Cardiac muscle cell (in vitro differentiated cells and primary cell): ENCODE results near the gene LAPTM5. TPM values are rescaled to one million over a fixed set of nuclear protein-coding genes. Genes with fewer than 3 reads are reported as not detected.
A peak's percentile ranks its signal among the peaks of the same experiment; 100 is the strongest.

Experiments used
- DNase-seq, 2 donors: peaks; one replicate each; pipeline versions ENCODE4 v3.0.0 to v3.0.0-alpha.2; 2010 to 2017; ENCODE audit warnings: low read depth in 1 of 2, low spot score in 1 of 2
- H3K27ac ChIP-seq: fragments of 200-600 bp; sonication (generic); 2 replicates; pipeline ENCODE4 v1.5.1; 2016
- H3K27me3 ChIP-seq: fragments of 200-600 bp; sonication (generic); 2 replicates; pipeline ENCODE4 v1.6.0; 2016; ENCODE audit warnings: control low read depth
- H3K36me3 ChIP-seq: fragments of 200-600 bp; sonication (generic); 2 replicates; pipeline ENCODE4 v1.5.1; 2016; ENCODE audit warnings: control low read depth
- H3K4me1 ChIP-seq: fragments of 200-600 bp; sonication (generic); 2 replicates; pipeline ENCODE4 v1.8.1; 2017; ENCODE audit warnings: low read depth, mild to moderate bottlenecking, mixed run types
- H3K4me3 ChIP-seq: fragments of 200-600 bp; sonication (generic); 2 replicates; pipeline ENCODE4 v1.5.1; 2016; ENCODE audit warnings: mild to moderate bottlenecking
- H3K9me3 ChIP-seq: fragments of 200-600 bp; sonication (generic); 2 replicates; pipeline ENCODE4 v1.5.1; 2017; ENCODE audit warnings: low read depth, mild to moderate bottlenecking, control low read depth
- CTCF ChIP-seq: IDR thresholded peaks from 2 replicates; pipeline ENCODE4 v1.5.1; 2012; ENCODE audit warnings: low read depth, mild to moderate bottlenecking, low read length
- polyA plus RNA-seq: library from polyadenylated mRNA; unstranded; fragments of >200 nt; fragmentation: Nextera tagmentation; extraction: Ambion mirVana; gene quantifications from 2 replicates; pipeline ENCODE4 v1.2.1, GENCODE V29; 2016
- total RNA-seq: library from RNA; depleted of rRNA; stranded (reverse); fragments of >200 nt; gene quantifications from 2 replicates; pipeline ENCODE4 v1.2.3, GENCODE V29; 2016

Gene LAPTM5
- total and polyA plus RNA-seq, 2 experiments from 2014 or later, result 0.10 to 0.45 TPM

GRCh38 chr1:30727824-30728223 lies 29.8 kb downstream of the LAPTM5 start:
- H3K4me1 ChIP-seq, result no peaks in the 10 kb centered on the region
- peak in 1 of 2 donors; percentile 68 for DNase-seq
- no peaks in the 10 kb centered on the region for H3K36me3 ChIP-seq
- no peaks in the 10 kb centered on the region for H3K27me3 ChIP-seq
- no peak for TF ChIP-seq CTCF
- H3K27ac ChIP-seq, result no peak overlapping the region
- H3K9me3 ChIP-seq, result no peaks in the 10 kb centered on the region
- no peak overlapping the region for H3K4me3 ChIP-seq

- Histone ChIP-seq H3K27ac (no peak overlapping the region), H3K36me3 (no peaks in the 10 kb centered on the region), H3K4me3 (no peak overlapping the region), H3K27me3 (no peaks in the 10 kb centered on the region), H3K9me3 (no peaks in the 10 kb centered on the region), H3K4me1 (no peaks in the 10 kb centered on the region)
- no peak for TF ChIP-seq CTCF
- no peak for DNase-seq
Measured at GRCh38 chr1:30726773-30727684, 30.5 kb downstream of the LAPTM5 start.

- Histone ChIP-seq H3K4me3 (no peak overlapping the region), H3K27ac (no peak overlapping the region), H3K27me3 (no peaks in the 10 kb centered on the region), H3K36me3 (no peaks in the 10 kb centered on the region), H3K9me3 (no peaks in the 10 kb centered on the region), H3K4me1 (no peaks in the 10 kb centered on the region)
- no peak for DNase-seq
- no peak for TF ChIP-seq CTCF
Measured at GRCh38 chr1:30726236-30726635, 31.3 kb downstream of the LAPTM5 start.

GRCh38 chr1:30725450-30726095 lies 32.0 kb downstream of the LAPTM5 start:
- H3K9me3 ChIP-seq, result no peaks in the 10 kb centered on the region

More at GRCh38 chr1:30725450-30726095, 32.0 kb downstream of the LAPTM5 start:
- Histone ChIP-seq H3K4me3 (no peak overlapping the region), H3K27me3 (no peaks in the 10 kb centered on the region), H3K4me1 (no peaks in the 10 kb centered on the region), H3K36me3 (no peaks in the 10 kb centered on the region), H3K27ac (no peak overlapping the region)
- no peak for TF ChIP-seq CTCF
- no peak for DNase-seq
